Heart right ventricle (tissue), 16 donors: ENCODE results near the gene LENG9. TPM values are rescaled to one million over a fixed set of nuclear protein-coding genes. Genes with fewer than 3 reads are reported as not detected.
A peak's percentile ranks its signal among the peaks of the same experiment; 100 is the strongest.

ENCODE experiments used
- ATAC-seq, 8 donors: fragments of 200-7000 bp; cut with Tn5 transposase; one replicate each; pipeline ENCODE4 v1.9.1; 2020; ENCODE audit warnings: mild to moderate bottlenecking in 8 of 8, moderate library complexity in 8 of 8, moderate number of reproducible peaks in 1 of 8
- DNase-seq, 2 donors: peaks; one replicate each; pipeline ENCODE4 v3.0.0-alpha.2; 2020
- H3K27ac ChIP-seq, 10 donors: fragments of 200-600 bp; sonication (generic) in 2 of 10; one replicate each; pipeline versions ENCODE4 v1.5.0 to v1.8.0; 2020 to 2022; ENCODE audit warnings: mild to moderate bottlenecking in 3 of 10
- H3K27me3 ChIP-seq, 7 donors: fragments of 200-600 bp; one replicate each; pipeline ENCODE4 v1.8.0; 2021 to 2022; ENCODE audit warnings: mild to moderate bottlenecking in 2 of 7
- H3K36me3 ChIP-seq, 9 donors: fragments of 200-600 bp; sonication (generic) in 1 of 9; one replicate each; pipeline versions ENCODE4 v1.5.0 to v1.8.0; 2020 to 2022; ENCODE audit warnings: mild to moderate bottlenecking in 2 of 9
- H3K4me1 ChIP-seq, 9 donors: fragments of 200-600 bp; sonication (generic) in 1 of 9; one replicate each; pipeline versions ENCODE4 v1.5.0 to v1.8.0; 2020 to 2022; ENCODE audit warnings: mild to moderate bottlenecking in 4 of 9
- H3K4me3 ChIP-seq, 10 donors: fragments of 200-600 bp; sonication (generic) in 2 of 10; one replicate each; pipeline versions ENCODE4 v1.5.0 to v1.8.0; 2020 to 2022; ENCODE audit warnings: mild to moderate bottlenecking in 7 of 10, moderate library complexity in 2 of 10
- H3K9me3 ChIP-seq, 11 donors: fragments of 200-600 bp in 10 of 11; sonication (generic) in 2 of 11; one replicate each; pipeline versions ENCODE4 v1.5.0 to v1.8.0; 2013 to 2022; ENCODE audit warnings: mild to moderate bottlenecking in 2 of 11, control low read depth in 1 of 11, moderate library complexity in 1 of 11
- CTCF ChIP-seq, 9 donors: fragments of 200-600 bp; sonication (generic) in 2 of 9; IDR thresholded peaks; one replicate each; pipeline versions ENCODE4 v1.5.0 to v1.8.0; 2021 to 2022; ENCODE audit warnings: antibody characterized with exemption in 9 of 9, mild to moderate bottlenecking in 5 of 9, moderate library complexity in 1 of 9
- WGBS, 2 donors: extraction: QIAGEN DNeasy Blood & Tissue Kit; methylation state at CpG; one replicate each; pipeline ENCODE4 v1.1.7; 2013; ENCODE audit warnings: inconsistent platforms in 1 of 2; 5-methylcytosine and 5-hydroxymethylcytosine counted together
- intact Hi-C, 10 donors: fragments of 100-400 bp; cut with DNase I; formaldehyde crosslinking; loops; one replicate each; pipeline versions ENCODE4 v1.11.1 to v1.14.2; 2022
- polyA plus RNA-seq, 2 donors: library from polyadenylated mRNA; stranded (reverse); fragments of 200-250 nt; gene quantifications; one replicate each; pipeline ENCODE4 v1.2.3, GENCODE V29; 2013
- total RNA-seq, 10 donors: library from RNA; stranded (reverse); fragmentation: NEBNext Ultra II Directional in 3 of 10; extraction: Animal tissue kit (Norgen Biotek cat#: 25700) in 3 of 10; gene quantifications; one replicate each; pipeline versions ENCODE4 v1.2.1 to v1.2.4, GENCODE V29; 2021 to 2023
- donor health status: Arrhythmogenic right ventricular cardiomyopathy.
- donor health status: ischemic (EF 13 %, LVEDD 7.1; RV severe dilation, severe dysfunction).
- donor health status: healthy with polysubstance abuse.
- donor health status: DM: no; HTN: yes; CAD: no.
- donor health status: DM: no; HTN: no; CAD: no.
- donor health status: ischemic (EF 25% LVEDD 6.9; RV normal size, moderate dysfunction).
- donor health status: ischemic (EF 25% LVEDD 5.7; RV mildly dilated, moderate dysfunction).
- donor health status: healthy.
- donor health status: DM: yes; HTN: yes; CAD: no.
- donor health status: Ischemic cardiomyopathy.
- donor health status: ischemic (EF 35%, LVEDD 5.7; RV mildly dilated, moderate dysfunction).
- donor health status: nonischemic (EF 11% LVEDD 7.7; RV severe dilation, severe dysfunction).
- donor health status: DM: yes; HTN: yes; CAD: no.
- donor health status: PGD.
- donor health status: ischemic (EF 29% LVEDD 5.4; RV normal size, mild dysfunction).
- donor health status: nonischemic (EF 23%, LVEDD 6.1; RV moderate dilation, normal function).

Gene LENG9
- total and polyA plus RNA-seq, 12 donors, result 1.0 to 4.2 (median 1.6) TPM

GRCh38 chr19:54480051-54480450 is 16.5 kb upstream of the LENG9 start:
- Histone ChIP-seq H3K36me3 (no peaks in the 10 kb centered on the region), H3K9me3 (no peaks in the 10 kb centered on the region), H3K27ac (no peak overlapping the region), H3K4me1 (peaks cover 0 to 27% (median 0%) of the 10 kb centered on the region in 9 donors), H3K4me3 (no peak overlapping the region), H3K27me3 (peaks cover 0 to 76% (median 14%) of the 10 kb centered on the region in 7 donors)
- no peak for TF ChIP-seq CTCF (IDR thresholded peaks at IDR 0.05)
- intact Hi-C loops, result loop anchor here in 8 of 10 donors (5.0 to 10.0 kb wide), 3 partner anchors 192 to 197 kb away; no protein-coding TSS in a partner anchor
- whole genome bisulfite sequencing, 2 donors, result 79 to 85% methylated on average over 2 of the region's 2 CpGs
- DNase-seq (no peak), ATAC-seq (no peak)

GRCh38 chr19:54478677-54479266 is 15.2 kb upstream of the LENG9 start:
- no peaks in the 10 kb centered on the region for H3K9me3 ChIP-seq
- no peaks in the 10 kb centered on the region for H3K36me3 ChIP-seq
- H3K4me3 ChIP-seq, result no peak overlapping the region
- H3K4me1 ChIP-seq, result peaks cover 0 to 29% (median 2%) of the 10 kb centered on the region in 9 donors
- intact Hi-C loops, result no loop called here
- WGBS, 2 donors, result 17 to 19% methylated on average over 10 of the region's 10 CpGs
- no peak overlapping the region for H3K27ac ChIP-seq
- DNase-seq, result no peak
- H3K27me3 ChIP-seq, result peaks cover 0 to 76% (median 6%) of the 10 kb centered on the region in 7 donors
- peak; percentile 12 to 74 (median 62) for TF ChIP-seq CTCF (IDR thresholded peaks at IDR 0.05)
- peak in 3 of 8 donors; percentile 29 to 54 (median 37) for ATAC-seq

DNA sequence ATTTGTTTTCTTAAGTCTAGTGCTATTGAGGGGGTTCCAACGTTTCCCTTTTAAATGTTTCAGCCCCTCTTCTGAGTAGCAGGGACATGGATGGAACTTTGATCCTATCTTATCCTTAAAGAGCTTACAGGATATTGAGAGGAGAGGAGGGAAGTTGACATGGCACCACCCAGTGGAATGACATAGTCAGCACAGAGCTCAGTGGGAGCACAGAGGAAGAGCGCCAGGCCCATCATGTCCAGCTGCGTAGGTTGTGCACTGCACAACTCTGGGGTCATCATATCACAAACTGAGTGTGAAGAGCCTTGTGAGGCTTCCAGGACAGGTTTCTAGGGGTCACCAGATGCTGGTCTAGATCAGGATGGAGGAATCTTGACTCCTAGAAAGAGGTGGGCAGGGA is 14.1 kb upstream of the LENG9 start:
- no peak overlapping the region for H3K4me3 ChIP-seq
- intact Hi-C loops, result no loop called here
- H3K4me1 ChIP-seq, result peaks cover 0 to 28% (median 9%) of the 10 kb centered on the region in 9 donors
- WGBS, 2 donors, result 61 to 68% methylated on average over 3 of the region's 3 CpGs
- no peak overlapping the region for H3K27ac ChIP-seq
- H3K9me3 ChIP-seq, result no peaks in the 10 kb centered on the region
- ATAC-seq (no peak), DNase-seq (no peak)
- no peaks in the 10 kb centered on the region for H3K36me3 ChIP-seq
- TF ChIP-seq CTCF (IDR thresholded peaks at IDR 0.05), result peak in 1 of 9 donors; percentile 12
- peaks cover 0 to 79% (median 6%) of the 10 kb centered on the region in 7 donors for H3K27me3 ChIP-seq

- peaks cover 0 to 81% (median 8%) of the 10 kb centered on the region in 7 donors for H3K27me3 ChIP-seq
- no peak for ATAC-seq
- no peaks in the 10 kb centered on the region for H3K36me3 ChIP-seq
- DNase-seq, result no peak
- no peaks in the 10 kb centered on the region for H3K9me3 ChIP-seq
- H3K4me1 ChIP-seq, result peaks cover 5 to 31% (median 17%) of the 10 kb centered on the region in 9 donors
- no peak for TF ChIP-seq CTCF (IDR thresholded peaks at IDR 0.05)
- H3K4me3 ChIP-seq, result no peak overlapping the region
- H3K27ac ChIP-seq, result no peak overlapping the region
- 88 to 92% methylated on average over 11 of the region's 11 CpGs for WGBS, 2 donors
- intact Hi-C loops, result no loop called here
Measured at GRCh38 chr19:54475706-54476105, 12.1 kb upstream of the LENG9 start.
